Measurements from ENCODE around the gene CNN2. TPM values are rescaled to one million over a fixed set of nuclear protein-coding genes. Genes with fewer than 3 reads are reported as not detected.

CNN2 gene
- total and polyA plus RNA-seq, 3 donors from 2014 or later = 19.1 to 36.4 (median 28.0) TPM

DNA sequence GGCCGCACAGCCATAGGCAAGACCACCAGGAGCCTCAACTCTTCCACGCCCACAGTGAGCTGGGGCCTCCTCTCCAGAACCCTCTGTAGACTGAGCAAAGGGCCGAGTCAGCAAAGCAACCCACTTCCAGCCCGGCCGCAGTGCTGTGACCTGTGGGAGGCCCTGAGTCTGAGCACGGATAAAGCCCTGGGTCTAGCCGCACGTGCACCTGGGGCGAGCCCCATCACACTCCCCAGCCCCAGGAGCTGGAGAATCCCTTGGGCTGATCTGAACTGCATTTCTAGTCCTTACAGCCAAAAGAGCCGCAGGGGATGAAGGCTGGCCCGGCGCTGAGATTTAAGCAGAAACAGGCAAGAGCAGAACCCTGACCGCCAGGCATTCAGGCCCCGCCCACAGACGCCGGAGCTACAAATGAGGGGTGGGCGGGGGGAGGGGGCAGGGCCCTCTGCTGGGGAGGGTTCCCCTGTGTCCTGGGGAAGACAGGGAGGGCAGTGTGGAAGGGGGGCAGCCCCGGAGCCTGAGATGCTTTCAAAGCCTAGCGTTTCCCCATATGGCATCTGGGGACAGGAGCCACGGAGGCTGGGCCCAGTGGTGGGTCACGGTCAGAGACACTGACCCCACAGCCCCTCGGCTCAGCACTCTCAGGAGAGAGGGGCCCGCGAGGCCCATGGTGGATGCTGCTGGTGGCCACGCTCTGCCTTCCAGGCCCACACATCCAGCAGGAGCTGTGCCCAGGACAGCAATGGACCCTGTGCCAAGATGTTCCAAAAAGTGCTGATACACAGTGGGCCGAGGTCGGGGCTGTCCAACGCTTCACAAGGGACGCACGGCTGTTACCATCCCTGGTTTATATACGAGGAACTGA is 10.4 kb upstream of the CNN2 start:
- no peak for DNase-seq
- no peak overlapping the region for H3K27ac ChIP-seq
- H3K36me3 ChIP-seq (ENCODE audit: low read depth, missing control alignments) = no peaks in the 10 kb centered on the region
- peaks cover 50% of the 10 kb centered on the region for H3K4me1 ChIP-seq
- no peak overlapping the region for H3K4me3 ChIP-seq
- intact Hi-C loops (cut with DNase I; ENCODE audit: low total_unique reads) = no loop called here
- no peaks in the 10 kb centered on the region for H3K9me3 ChIP-seq
- WGBS, 2 donors = 55 to 61% methylated on average over 10 to 31 of the region's 31 CpGs
- TF ChIP-seq, protein P1, sequence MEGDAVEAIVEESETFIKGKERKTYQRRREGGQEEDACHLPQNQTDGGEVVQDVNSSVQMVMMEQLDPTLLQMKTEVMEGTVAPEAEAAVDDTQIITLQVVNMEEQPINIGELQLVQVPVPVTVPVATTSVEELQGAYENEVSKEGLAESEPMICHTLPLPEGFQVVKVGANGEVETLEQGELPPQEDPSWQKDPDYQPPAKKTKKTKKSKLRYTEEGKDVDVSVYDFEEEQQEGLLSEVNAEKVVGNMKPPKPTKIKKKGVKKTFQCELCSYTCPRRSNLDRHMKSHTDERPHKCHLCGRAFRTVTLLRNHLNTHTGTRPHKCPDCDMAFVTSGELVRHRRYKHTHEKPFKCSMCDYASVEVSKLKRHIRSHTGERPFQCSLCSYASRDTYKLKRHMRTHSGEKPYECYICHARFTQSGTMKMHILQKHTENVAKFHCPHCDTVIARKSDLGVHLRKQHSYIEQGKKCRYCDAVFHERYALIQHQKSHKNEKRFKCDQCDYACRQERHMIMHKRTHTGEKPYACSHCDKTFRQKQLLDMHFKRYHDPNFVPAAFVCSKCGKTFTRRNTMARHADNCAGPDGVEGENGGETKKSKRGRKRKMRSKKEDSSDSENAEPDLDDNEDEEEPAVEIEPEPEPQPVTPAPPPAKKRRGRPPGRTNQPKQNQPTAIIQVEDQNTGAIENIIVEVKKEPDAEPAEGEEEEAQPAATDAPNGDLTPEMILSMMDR (IDR thresholded peaks at IDR 0.05) = no peak
- TF ChIP-seq POLR2A (IDR thresholded peaks at IDR 0.05) = no peak
- no peaks in the 10 kb centered on the region for H3K27me3 ChIP-seq

DNA sequence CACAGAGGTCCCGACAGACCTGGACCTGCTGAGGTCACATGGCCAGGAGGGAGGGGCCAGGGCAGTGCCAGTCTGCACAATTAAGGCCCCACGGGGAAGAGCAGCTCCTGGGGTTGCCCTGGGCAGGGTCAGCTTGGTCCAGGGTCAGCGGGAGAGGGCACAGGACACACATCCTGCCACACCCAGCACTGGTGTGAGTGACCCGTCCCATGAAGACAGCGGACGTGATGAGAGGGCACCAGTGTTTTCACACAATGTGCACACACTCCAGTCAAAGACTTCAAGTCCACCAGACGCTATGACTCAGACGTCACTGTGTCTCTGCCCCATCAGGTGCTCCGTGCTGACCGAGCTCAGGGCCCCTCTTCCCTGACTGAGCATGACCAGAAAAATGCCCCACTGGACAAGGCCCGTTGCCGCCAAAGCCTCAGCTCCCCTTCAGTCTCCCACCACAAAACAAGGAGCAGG is 9.7 kb upstream of the CNN2 start:
- no peak for TF ChIP-seq POLR2A (IDR thresholded peaks at IDR 0.05)
- TF ChIP-seq, protein P1 (IDR thresholded peaks at IDR 0.05) = no peak
- WGBS, 2 donors = 46 to 50% methylated on average over 8 to 12 of the region's 12 CpGs
- no peak for DNase-seq
- H3K27ac ChIP-seq = peak overlapping the region in 1 of 2 donors; percentile 19
- intact Hi-C loops (cut with DNase I; ENCODE audit: low total_unique reads) = no loop called here
- no peaks in the 10 kb centered on the region for H3K9me3 ChIP-seq
- H3K4me1 ChIP-seq = peaks cover 51% of the 10 kb centered on the region
- no peaks in the 10 kb centered on the region for H3K36me3 ChIP-seq (ENCODE audit: low read depth, missing control alignments)
- no peak overlapping the region for H3K4me3 ChIP-seq
- no peaks in the 10 kb centered on the region for H3K27me3 ChIP-seq

DNA sequence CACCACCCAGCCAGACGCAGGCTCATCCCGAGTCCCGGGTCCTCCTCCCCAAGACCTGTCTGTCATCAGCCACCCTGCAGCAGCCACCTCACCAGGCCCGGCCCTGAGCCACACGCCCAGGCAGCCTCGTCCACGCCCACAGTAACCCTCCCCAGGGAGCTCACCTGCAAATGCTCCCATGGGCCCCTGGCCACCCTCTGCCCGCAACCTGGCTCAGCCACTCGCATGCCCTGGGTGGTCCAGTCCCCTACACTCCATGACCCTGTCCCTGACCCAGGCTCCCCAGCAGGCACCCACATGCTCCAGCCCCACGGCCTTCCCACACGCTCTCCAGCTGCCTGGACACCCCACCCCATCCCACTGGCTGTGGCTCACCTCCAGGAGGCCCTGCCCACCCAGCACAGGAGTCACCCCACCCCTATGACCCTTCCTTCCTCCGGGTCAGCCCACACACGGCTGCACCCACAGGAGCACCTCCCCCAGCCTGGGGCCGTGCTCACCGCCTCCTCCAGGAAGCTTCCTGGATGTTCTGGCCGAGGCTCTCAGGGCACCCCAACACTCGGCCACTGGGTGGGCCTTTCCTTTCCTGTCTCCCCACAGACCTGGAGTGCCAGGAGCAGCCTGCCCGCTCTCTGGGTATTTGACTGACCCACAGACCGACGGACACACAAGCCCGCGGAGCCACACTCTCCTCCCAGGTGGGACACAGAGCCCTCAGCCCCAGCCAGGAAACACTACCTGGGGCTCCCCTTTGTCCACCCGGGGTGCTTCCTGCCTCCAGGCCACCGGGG is 9.1 kb upstream of the CNN2 start:
- Histone ChIP-seq H3K4me3 (no peak overlapping the region), H3K27ac (peak overlapping the region in 1 of 2 donors; percentile 19), H3K27me3 (no peaks in the 10 kb centered on the region), H3K36me3 (ENCODE audit: low read depth, missing control alignments) (no peaks in the 10 kb centered on the region), H3K4me1 (peaks cover 52% of the 10 kb centered on the region), H3K9me3 (no peaks in the 10 kb centered on the region)
- WGBS, 2 donors = 55 to 81% methylated on average over 20 to 24 of the region's 24 CpGs
- intact Hi-C loops (cut with DNase I; ENCODE audit: low total_unique reads) = no loop called here
- DNase-seq = no peak
- TF ChIP-seq, protein P1 (IDR thresholded peaks at IDR 0.05) = no peak
- no peak for TF ChIP-seq POLR2A (IDR thresholded peaks at IDR 0.05)

DNA sequence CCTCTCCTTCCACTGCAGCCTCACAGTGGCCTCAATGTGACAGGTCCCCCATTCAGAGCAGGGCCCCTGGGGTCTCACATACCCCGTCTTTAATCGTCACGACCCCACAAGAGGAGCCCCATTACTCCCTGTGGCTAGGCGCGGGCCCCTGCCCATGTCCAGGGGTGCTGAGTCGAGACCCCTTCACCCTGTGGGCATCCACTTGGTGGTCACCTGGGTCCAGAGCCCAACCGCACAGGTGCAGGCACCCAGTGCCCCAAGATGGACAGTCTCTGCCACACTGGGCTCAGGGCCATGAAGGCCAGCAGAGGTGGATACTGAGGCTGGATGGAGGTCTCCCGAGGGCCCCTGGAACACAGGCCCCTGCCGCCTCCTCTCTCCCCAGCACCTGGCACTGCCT is 8.5 kb upstream of the CNN2 start:
- H3K9me3 ChIP-seq = no peaks in the 10 kb centered on the region
- peaks cover 55% of the 10 kb centered on the region for H3K4me1 ChIP-seq
- H3K36me3 ChIP-seq (ENCODE audit: low read depth, missing control alignments) = no peaks in the 10 kb centered on the region
- TF ChIP-seq, protein P1 (IDR thresholded peaks at IDR 0.05) = no peak
- TF ChIP-seq POLR2A (IDR thresholded peaks at IDR 0.05) = no peak
- no peak overlapping the region for H3K27ac ChIP-seq
- intact Hi-C loops (cut with DNase I; ENCODE audit: low total_unique reads) = no loop called here
- H3K4me3 ChIP-seq = no peak overlapping the region
- 90 to 94% methylated on average over 5 to 9 of the region's 9 CpGs for WGBS, 2 donors
- no peak for DNase-seq
- H3K27me3 ChIP-seq = no peaks in the 10 kb centered on the region
